Activated CD8-positive, alpha-beta memory T cell treated with anti-CD3 and anti-CD28 coated beads for 36 hours (primary cell): ENCODE data around the gene CYP26A1. TPM values are rescaled to one million over a fixed set of nuclear protein-coding genes. Genes with fewer than 3 reads are reported as not detected.
"Not testable (repeated sequence)": the region's sequence is repeated elsewhere in the genome, so short reads cannot be mapped to it uniquely, and the experiment has no call there.

ENCODE experiments used
- CTCF ChIA-PET: fragments of 350-600 bp; sonication (Branson Sonifier 250); formaldehyde crosslinking; loops from one replicate; lab custom pipeline; 2021; ENCODE audit warnings: antibody characterized with exemption; lab: Charles Lee
- POLR2A ChIA-PET: fragments of 350-600 bp; sonication (Branson Sonifier 250); formaldehyde crosslinking; loops from one replicate; lab custom pipeline; 2021; ENCODE audit warnings: antibody characterized with exemption; lab: Charles Lee
- total RNA-seq, 2 experiments: library from RNA; stranded (reverse); gene quantifications; one replicate each; pipeline ENCODE4 v1.2.3, GENCODE V29; 2021

Gene CYP26A1
- total RNA-seq, 2 experiments from 2014 or later = not detected

DNA sequence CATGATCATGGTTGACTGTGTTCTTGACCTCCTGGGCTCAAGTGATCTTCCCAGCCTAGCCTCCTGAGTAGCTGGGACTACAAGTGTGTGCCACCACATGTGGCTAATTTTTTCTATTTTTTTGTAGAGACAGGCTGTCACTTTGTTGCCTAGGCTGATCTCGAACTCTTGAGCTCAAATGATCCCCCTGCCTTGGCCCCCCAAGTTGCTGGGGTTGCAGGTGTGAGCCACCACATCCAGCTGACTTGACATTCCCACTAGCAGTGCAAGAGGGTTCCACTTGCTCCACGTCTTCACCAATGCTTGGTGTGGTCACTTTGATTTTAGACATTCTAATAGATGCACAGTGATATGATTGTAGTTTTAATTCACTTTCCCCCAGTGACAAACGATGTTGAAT, 25.1 kb downstream of the CYP26A1 start:
- CTCF ChIA-PET = interaction anchor here (0.6 kb wide), 1 partner anchor 254 kb away, joined by 3 read pairs; no protein-coding TSS in a partner anchor
- POLR2A ChIA-PET = no interaction called here

GRCh38 chr10:93099670-93100069, 26.0 kb downstream of the CYP26A1 start:
- ChIA-PET POLR2A (no interaction called here), CTCF (no interaction called here)

GRCh38 chr10:93101148-93101547, 27.5 kb downstream of the CYP26A1 start:
- CTCF ChIA-PET, POLR2A ChIA-PET: not testable (repeated sequence)

DNA sequence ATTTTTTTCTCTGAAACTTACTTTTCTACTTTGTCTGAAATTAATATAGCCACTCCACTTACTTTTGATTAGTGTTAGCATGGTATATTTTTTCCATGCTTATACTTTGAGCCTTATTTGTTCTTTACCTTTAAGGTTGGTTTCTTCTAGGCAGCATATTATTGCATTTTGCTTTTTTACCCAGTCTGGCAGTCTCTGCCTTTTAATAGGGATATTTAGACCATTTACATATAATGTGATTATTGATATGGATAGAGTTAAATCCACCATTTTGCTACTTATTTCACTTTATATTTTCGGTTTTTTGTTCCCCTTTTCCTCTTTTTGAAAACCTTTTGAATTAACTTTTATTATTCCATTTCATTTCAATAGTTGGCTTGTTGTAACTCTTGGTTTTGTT, 30.3 kb downstream of the CYP26A1 start:
- POLR2A ChIA-PET = no interaction called here
- CTCF ChIA-PET = no interaction called here

GRCh38 chr10:93106631-93107072, 33.0 kb downstream of the CYP26A1 start:
- CTCF ChIA-PET = interaction anchor here (1.4 kb wide), 1 partner anchor 269 kb away, joined by 3 read pairs; no protein-coding TSS in a partner anchor

DNA sequence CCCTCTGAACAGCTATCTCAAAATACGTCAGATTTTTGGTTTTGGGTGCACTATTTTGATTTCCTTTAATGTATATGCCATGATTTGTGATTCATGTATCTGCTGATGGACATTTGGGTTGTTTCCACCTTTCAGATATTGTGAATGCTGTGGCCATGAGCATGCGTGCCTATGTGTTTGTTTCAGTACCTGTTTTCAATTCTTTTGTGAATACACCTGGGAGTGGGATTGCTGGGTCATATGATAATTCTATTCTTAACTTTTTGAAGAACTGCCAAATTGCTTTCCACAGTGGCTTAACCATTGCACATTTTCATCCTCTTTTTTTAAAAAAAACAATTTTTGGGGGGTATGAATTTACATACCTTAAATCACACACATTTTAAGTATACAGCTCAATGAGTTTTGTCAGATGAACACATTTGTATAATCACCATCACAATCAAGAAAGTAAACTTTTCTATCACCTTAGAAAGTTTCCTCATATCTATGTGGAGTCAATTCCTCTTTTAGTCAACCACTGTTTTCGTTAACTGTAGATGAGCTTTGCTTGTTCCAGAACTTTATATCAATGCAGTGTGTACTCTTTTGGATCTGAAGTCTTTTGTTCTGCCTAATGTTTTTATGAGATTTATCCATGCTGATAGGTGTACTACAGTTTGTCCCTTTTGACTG, 36.9 kb downstream of the CYP26A1 start:
- ChIA-PET POLR2A (no interaction called here), CTCF (no interaction called here)

More at GRCh38 chr10:93106631-93107072, 33.0 kb downstream of the CYP26A1 start:
- POLR2A ChIA-PET = no interaction called here

DNA sequence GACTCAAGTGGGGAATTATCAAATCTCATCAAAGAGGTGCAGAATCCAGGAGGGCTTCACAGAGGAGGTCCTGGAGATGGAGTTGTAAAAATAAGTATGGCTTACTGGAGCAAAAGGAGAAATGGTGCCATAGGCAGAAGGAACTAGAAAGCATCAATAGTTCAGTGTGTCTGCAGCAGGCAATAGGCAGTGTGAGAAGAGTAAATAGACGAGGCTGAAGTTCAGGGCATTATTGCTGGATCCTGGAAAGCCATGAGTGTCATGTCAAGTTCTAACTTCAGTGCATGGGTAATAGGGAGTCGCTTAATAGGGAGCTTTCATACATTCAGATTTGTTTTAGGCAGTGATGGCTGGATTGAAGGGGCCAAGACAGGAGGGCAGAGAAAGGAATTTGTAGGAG, 39.3 kb downstream of the CYP26A1 start:
- ChIA-PET POLR2A (no interaction called here), CTCF (no interaction called here)

DNA sequence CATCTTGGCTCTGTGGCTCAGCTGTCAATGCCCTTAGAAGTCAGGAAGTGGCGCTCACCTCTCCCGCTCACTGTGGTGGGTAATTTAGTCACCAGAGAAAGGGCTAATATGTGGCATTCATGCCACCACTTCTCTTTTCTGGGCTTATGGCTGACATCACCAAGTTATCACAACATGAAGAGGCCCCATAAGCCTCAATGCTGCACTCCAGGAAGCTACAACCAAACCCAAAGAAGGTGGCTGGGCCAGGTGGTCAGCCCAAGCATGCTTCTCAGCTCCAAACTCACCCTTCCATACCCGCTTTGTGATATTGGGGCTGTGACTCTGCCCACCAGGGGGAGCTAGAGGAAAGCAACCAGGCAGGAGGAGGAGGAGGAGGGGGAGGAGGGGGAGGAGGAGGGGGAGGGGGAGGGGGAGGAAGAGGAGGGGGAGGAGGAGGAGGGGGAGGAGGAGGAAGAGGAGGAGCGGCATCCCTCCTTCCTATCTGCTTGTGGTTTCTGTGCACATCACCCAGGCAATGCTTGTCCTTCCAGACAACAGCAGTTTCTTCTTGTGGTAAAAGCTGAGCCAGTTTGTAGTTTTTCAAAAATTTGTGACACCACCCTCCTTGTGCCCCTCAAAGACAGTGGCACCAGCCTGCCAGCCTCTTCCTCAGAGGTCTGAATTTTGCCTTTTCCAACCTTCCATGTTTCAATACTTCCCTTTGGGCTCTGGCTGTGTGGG, 42.1 kb downstream of the CYP26A1 start:
- ChIA-PET CTCF (interaction anchor here (0.6 to 1.8 kb wide), 3 partner anchors 15 to 235 kb away, joined by 3 to 6 read pairs (median 5); no protein-coding TSS in a partner anchor), POLR2A (no interaction called here)

GRCh38 chr10:93121311-93121710, 47.6 kb downstream of the CYP26A1 start:
- ChIA-PET POLR2A (no interaction called here), CTCF (no interaction called here)

GRCh38 chr10:93123766-93124165, 50.1 kb downstream of the CYP26A1 start:
- ChIA-PET POLR2A (no interaction called here), CTCF (no interaction called here)

DNA sequence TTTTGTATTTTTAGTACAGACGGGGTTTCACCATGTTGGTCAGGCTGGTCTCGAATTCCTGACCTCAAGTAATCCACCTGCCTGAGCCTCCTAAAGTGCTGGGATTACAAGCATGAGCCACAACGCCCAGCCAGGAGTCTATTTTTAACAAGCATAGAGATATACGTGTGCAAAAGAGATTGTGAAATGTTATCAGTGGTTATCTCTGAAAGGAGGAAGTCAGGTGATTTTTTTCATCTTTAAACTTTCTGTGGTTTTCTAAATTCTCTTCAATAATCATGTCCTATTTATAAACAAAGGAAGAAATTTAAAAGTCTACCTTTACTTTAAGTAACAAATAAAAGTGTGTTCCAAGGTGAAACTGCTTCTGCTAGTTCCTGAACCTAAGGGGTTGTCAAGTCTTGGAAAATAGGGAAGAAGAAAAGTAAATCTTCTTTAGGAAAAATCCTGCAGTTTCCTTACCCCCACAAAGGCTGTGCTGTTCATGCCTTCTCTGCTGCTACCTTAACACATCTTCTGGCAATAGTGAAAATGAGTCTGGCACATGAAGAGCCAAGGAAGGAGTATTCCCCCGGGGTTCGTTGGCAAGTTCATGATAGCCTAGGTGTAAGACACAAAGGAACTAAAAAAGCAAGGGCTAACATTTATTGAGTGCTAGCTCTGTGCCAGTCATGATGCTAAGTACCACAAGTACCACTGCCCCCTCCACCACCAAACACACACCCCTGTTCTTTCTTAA, 51.1 kb downstream of the CYP26A1 start:
- ChIA-PET POLR2A (no interaction called here), CTCF (no interaction called here)

- ChIA-PET POLR2A (no interaction called here), CTCF (interaction anchor here (0.6 kb wide), 1 partner anchor 637 kb away, joined by 3 read pairs; no protein-coding TSS in a partner anchor)
Measured at GRCh38 chr10:93125966-93126365, 52.3 kb downstream of the CYP26A1 start.

DNA sequence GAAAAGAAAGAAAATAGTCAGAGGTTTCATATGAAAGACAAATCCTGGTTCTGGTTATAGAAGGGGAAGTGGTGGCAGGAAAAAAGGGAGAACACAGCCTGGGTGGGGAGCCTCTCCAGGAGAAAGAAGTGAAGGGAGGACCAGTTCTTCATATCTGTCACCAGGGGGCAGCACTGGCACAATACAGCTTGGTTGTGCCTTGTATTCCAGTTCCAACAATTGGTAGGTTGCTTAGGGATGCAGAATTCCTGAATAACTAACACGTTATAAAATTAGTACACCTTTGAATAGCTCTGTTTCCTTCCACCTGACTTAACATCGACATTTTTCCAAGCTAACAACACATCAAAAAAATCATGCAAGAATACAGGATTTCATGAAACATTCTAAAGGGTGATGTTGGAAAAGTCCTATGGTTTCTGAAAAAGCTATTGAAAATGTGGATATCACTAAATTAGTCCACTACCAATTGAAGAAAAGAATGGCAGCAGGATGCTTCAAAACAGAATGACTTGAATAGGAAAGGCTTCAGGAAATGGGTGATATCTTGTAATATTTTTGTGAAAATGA, 52.9 kb downstream of the CYP26A1 start:
- ChIA-PET POLR2A (no interaction called here), CTCF (interaction anchor here (0.9 to 1.0 kb wide), 2 partner anchors 10 to 11 kb away, joined by 3 to 4 read pairs; no protein-coding TSS in a partner anchor)

Other genes with a start within 250 kb of the CYP26A1 start
- 10 to 100 TPM; 11.6 to 12.4 TPM for gene EXOC6, start 225.4 kb upstream of the CYP26A1 start, total RNA-seq
- gene CYP26C1, start 13.1 kb upstream of the CYP26A1 start, total RNA-seq = under 1 TPM; 0.04 to 0.06 TPM